ENCODE results near the gene HES2. TPM values are rescaled to one million over a fixed set of nuclear protein-coding genes. Genes with fewer than 3 reads are reported as not detected.

Gene HES2
- total RNA-seq, 1 experiment from 2014 or later, result 1.2 TPM

GRCh38 chr1:6386371-6386949 lies 33.3 kb downstream of the HES2 start:
- no peak overlapping the region for H3K23ac ChIP-seq (ENCODE audit: insufficient read length, low read depth, low read length)
- Mint-ChIP-seq H3K9me3 (peaks cover 3 to 5% of the 10 kb centered on the region in 2 experiments; a peak in 2 of 5 replicates), H3K4me3 (peak overlapping the region in 1 of 2 experiments; percentile 44; a peak in 2 of 5 replicates), H3K27me3 (ENCODE audit: low read depth) (no peaks in the 10 kb centered on the region), H3K36me3 (ENCODE audit: insufficient read depth in 1 of 3, low read depth in 3 of 3) (peaks cover 7 to 16% (median 15%) of the 10 kb centered on the region in 3 experiments), H3K4me1 (peaks cover 30 to 33% of the 10 kb centered on the region in 2 experiments), H3K27ac (peak overlapping the region; percentile 46 to 93 (median 91); a peak in 4 of 7 replicates)
- H3T11ph ChIP-seq (ENCODE audit: low read length), result no peak overlapping the region
- H3K79me1 ChIP-seq (ENCODE audit: insufficient read depth, low read depth, low read length, poor library complexity, severe bottlenecking), result peaks cover 2% of the 10 kb centered on the region
- no peaks in the 10 kb centered on the region for H4K20me1 ChIP-seq (ENCODE audit: control insufficient read depth, insufficient read depth, insufficient read length)
- peaks cover 29% of the 10 kb centered on the region; the same call in 1 of the 2 replicates for H3K79me2 ChIP-seq (ENCODE audit: insufficient read depth, low read length)
- H3K4me1 ChIP-seq (ENCODE audit: insufficient read depth, low read length), result peaks cover 4% of the 10 kb centered on the region; the same call in 1 of the 2 replicates
- H4K91ac ChIP-seq (ENCODE audit: insufficient read length, low read depth, low read length), result no peak overlapping the region
- peak overlapping the region; percentile 80 for H3K18ac ChIP-seq (ENCODE audit: insufficient read length, low read depth, low read length)
- H3K9me3 ChIP-seq (ENCODE audit: control insufficient read depth, low read depth, low read length), result no peaks in the 10 kb centered on the region
- H4K5ac ChIP-seq (ENCODE audit: insufficient read length, low read depth, low read length), result no peak overlapping the region
- H3K4me2 ChIP-seq (ENCODE audit: insufficient read depth, insufficient read length, low read length), result peak overlapping the region; percentile 25
- no peak overlapping the region for H3K4ac ChIP-seq (ENCODE audit: low read depth, low read length)
- H2AFZ ChIP-seq (ENCODE audit: low read length), result no peak overlapping the region
- no peak overlapping the region for H4K8ac ChIP-seq (replicated peaks; ENCODE audit: insufficient read length, low read depth, low read length)
- no peak overlapping the region for H2BK120ac ChIP-seq (ENCODE audit: low read depth, low read length, poor library complexity, severe bottlenecking)
- peak overlapping the region; percentile 22 for H3K27ac ChIP-seq (ENCODE audit: insufficient read length, low read depth, low read length)
- no peak for DNase-seq
- H2BK12ac ChIP-seq (ENCODE audit: insufficient read length, low read depth, low read length), result peak overlapping the region; percentile 17
- no peaks in the 10 kb centered on the region for H3K23me2 ChIP-seq (ENCODE audit: insufficient read length, low read depth, low read length, poor library complexity, severe bottlenecking)
- H2BK5ac ChIP-seq (ENCODE audit: insufficient read length, low read length), result no peak overlapping the region
- peak overlapping the region; percentile 0; the same call in 1 of the 2 replicates for H3K14ac ChIP-seq (ENCODE audit: insufficient read depth, low read length)
- no peak overlapping the region for H2BK20ac ChIP-seq (ENCODE audit: low read depth, low read length, poor library complexity, severe bottlenecking)
- H3K27me3 ChIP-seq (ENCODE audit: insufficient read depth, low read length), result no peaks in the 10 kb centered on the region
- H2AK5ac ChIP-seq (ENCODE audit: insufficient read length, low read length), result no peak overlapping the region
- TF ChIP-seq CTCF (conservative IDR thresholded peaks at IDR 0.05), result no peak
- H2BK15ac ChIP-seq (ENCODE audit: low read depth, low read length), result no peak overlapping the region
- WGBS (ENCODE audit: extremely low coverage, insufficient read length, low lambda C conversion rate), result 100% methylated on average over 1 of the region's 10 CpGs
- H3K9ac ChIP-seq (ENCODE audit: extremely low read depth, insufficient read length, low read length), result no peak overlapping the region
- no peak overlapping the region for H3K56ac ChIP-seq (ENCODE audit: insufficient read length, low read depth, low read length)
